GM19397 (cell line): ENCODE data around the gene RNF215.

Source experiments
- ATAC-seq: cut with Tn5 transposase; IDR thresholded peaks from one replicate; pipeline ENCODE4 v1.9.1; 2021; ENCODE audit warnings: mild to moderate bottlenecking, moderate library complexity; ENCODE audit not compliant: unreplicated experiment

The RNF215 gene

GRCh38 chr22:30386960-30387827 lies at the start of gene RNF215:
RNF215 (minus strand) TSS chr22:30387411; CDS start chr22:30387313, 98 bp downstream.
- ATAC-seq, result peak; percentile 82

DNA sequence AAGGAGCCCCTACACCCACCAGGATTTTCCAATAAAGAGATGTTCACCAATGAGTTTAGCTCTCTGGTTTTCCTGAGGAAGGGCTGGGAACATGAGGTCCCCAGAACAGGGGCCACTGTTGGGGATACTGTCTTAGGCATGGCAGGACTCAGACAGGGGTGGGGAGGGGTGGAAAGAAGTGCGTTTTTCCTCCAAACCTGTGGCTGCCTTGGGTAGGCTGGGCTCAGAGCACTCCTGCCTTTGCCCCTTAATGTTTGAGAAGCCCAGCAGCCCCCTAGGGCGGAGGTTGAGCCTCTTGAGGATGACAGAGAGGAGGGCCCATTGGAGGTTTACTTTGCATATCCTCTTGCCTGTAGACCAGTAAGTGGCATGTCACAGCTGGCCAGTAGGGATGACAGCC lies 49.0 kb upstream of the RNF215 start:
- ATAC-seq, result no peak

DNA sequence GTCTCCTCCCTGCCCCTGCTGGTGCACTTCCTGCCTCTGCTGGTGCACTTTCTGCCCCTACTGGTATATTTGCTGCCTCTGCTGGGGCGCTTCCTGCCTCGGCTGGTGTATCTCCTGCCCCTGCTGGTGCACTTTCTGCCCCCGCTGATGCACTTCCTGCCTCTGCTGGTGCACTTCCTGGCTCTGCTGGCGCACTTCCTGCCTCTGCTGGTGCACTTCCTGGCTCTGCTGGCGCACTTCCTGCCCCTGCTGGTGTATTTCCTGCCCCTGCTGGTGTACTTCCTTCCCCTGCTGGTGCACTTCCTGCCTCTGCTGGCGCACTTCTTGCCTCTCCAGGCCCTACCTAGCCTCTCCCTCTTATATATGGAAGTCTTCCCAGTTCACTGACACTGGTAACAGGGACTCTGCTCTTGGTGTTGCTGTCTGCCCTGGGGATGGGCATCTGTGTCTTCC lies 48.5 kb upstream of the RNF215 start:
- ATAC-seq, result no peak

DNA sequence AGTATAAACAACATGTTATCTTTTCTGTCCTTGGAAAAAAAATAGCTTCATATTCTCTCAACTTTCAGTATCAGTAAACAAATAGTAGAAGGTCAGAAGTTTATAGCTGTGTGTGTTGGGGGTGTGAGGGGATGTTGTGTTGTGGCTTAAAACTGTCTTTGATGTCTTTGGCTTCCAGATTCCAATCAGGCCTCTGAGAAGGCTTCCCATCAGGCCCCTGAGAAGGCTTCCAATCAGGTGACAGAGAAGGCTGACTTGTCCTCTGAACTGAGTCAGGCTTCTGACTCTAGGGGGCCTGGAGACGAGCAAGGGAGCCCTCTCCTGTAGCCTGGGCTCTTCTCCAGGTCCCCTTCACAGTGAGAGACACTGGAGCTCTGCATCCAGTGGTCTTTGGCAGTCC lies 47.6 kb upstream of the RNF215 start:
- ATAC-seq, result no peak

GRCh38 chr22:30433773-30434172 lies 46.6 kb upstream of the RNF215 start:
- no peak for ATAC-seq

- no peak for ATAC-seq
Measured at GRCh38 chr22:30433227-30433626, 46.0 kb upstream of the RNF215 start.

DNA sequence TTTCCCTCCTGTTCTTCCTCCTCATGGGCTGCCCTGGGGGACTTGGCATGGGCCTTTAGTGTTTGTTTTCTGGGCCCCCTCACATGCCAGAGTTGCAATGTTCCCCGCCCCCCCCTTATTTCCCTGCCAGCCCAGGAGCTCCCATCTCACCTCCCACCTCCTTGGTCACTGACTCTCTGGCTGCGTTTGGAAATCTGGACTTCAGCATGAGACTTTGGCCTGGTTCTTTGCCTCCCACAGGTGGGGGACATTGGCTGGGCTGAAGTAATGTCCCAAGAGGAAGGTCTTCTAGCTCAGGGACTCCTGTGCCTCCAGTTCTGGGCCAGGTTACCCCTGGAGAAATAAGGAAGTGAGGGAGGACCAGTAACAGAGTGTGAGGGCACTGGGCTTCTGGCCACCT lies 45.3 kb upstream of the RNF215 start:
- no peak for ATAC-seq

GRCh38 chr22:30432096-30432495 lies 44.9 kb upstream of the RNF215 start:
- no peak for ATAC-seq

DNA sequence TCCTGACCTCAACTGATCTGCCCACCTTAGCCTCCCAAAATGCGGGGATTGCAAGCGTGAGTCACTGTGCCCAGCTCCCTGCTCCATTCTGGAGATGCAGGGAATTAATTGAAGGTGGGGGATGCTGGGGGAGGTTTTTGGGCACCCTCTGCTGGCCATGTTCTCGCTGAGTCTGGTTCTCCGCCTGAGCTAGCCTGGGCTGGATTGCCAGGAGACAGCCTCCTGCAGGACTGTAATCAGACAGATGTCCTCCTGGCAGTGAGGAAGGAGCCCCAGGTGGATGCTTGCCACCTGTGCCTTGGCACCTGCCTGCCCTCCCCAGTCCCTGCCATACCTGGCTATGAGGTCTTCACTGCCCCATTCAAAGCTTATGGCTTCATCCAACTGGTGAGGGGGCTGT lies 43.7 kb upstream of the RNF215 start:
- ATAC-seq, result no peak

GRCh38 chr22:30429887-30430286 lies 42.7 kb upstream of the RNF215 start:
- ATAC-seq, result no peak

- no peak for ATAC-seq
Measured at GRCh38 chr22:30427871-30428270, 40.7 kb upstream of the RNF215 start.

DNA sequence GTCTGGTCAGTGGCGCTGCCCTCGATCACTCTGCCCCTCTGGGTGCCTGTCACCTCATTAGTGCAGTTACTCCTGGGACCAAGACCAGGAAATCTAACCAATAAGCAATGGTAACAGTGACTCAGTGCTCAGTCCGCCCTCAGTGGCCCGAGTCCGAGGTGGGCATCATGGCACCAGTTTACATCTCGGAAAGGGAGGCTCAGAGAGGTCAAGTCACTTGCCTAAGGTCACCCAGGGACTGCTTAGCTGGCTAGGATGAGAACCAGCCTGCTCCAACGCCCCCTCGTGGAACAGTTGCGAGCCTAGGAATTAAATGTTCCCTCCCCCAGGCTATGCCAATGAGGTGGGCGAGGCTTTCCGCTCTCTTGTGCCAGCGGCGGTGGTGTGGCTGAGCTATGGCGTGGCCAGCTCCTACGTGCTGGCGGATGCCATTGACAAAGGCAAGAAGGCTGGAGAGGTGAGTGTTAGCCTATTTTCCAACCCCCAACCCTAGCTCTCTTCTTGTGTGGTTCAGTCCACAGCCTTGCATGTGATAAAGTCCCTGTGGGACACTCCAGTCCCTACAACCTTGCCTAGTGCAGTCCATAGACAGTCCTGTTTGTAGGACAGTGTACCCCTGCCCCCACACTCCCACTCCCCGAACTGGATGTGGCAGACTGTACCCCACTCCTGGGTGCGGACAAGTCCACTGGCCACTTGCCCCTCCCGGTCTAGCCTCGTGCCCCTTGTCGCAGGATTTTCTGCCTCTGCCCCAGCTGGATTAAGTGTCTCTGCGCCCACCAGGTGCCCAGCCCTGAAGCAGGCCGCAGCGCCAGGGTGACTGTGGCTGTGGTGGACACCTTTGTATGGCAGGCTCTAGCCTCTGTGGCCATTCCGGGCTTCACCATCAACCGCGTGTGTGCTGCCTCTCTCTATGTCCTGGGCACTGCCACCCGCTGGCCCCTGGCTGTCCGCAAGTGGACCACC lies 39.5 kb upstream of the RNF215 start:
- ATAC-seq, result no peak

DNA sequence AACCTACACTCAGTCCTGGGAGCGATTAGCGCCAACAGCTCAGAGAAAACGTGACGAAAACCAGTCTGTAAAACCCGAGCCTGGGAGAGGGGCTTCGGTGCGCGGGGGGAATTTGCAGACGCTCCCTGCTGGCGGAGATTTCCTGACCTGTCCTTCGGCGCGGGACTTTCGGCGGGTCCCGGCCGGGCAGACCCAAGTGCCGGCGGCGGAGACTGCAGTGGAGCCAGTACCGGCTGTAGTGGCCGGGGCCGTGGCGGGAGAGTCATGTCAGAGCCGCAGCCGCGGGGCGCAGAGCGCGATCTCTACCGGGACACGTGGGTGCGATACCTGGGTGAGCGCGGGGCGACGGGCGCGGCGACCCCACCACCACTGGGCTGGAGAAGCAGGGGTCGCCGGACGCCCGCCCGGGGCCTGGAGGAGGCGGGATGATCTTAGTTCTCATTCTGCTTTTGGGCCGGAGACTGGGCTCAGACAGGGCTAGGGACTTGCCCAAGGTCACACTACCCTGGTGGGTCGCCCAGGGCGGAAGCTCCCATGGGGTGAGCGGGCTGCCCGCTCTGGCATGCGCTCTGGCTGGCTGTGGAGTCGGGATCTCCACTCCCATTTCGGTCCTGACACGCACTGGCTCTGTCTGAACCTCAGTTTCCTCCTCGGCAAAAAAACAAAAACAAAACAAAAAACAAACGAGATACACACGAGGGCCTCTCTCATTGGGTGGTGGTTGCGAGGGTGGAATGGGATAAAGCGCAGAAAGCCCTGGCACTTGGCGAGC lies 38.6 kb upstream of the RNF215 start, which contains the start of gene MTFP1:
Gene MTFP1, plus strand, starts transcription at position 153 of the 772 bp plus-strand sequence. Its CDS starts 112 bp downstream, at position 265.
- ATAC-seq, result no peak

DNA sequence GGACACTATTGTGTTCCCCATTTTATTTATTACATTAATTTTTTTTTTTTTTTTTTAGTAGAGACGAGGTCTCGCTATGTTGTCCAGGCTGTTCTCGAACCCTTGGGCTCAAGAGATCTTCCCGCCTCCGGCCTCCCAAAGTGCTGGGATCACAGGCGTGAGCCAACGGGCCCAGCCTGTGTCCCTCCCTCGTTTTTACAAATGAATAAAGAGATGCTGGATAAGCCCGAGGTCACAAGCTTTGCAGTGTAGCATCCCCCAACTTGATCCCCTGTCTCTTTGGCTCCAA lies 38.1 kb upstream of the RNF215 start:
- no peak for ATAC-seq

GRCh38 chr22:30424534-30425326 lies 37.5 kb upstream of the RNF215 start:
- no peak for ATAC-seq

GRCh38 chr22:30423959-30424533 lies 36.8 kb upstream of the RNF215 start:
- peak; percentile 84 for ATAC-seq

DNA sequence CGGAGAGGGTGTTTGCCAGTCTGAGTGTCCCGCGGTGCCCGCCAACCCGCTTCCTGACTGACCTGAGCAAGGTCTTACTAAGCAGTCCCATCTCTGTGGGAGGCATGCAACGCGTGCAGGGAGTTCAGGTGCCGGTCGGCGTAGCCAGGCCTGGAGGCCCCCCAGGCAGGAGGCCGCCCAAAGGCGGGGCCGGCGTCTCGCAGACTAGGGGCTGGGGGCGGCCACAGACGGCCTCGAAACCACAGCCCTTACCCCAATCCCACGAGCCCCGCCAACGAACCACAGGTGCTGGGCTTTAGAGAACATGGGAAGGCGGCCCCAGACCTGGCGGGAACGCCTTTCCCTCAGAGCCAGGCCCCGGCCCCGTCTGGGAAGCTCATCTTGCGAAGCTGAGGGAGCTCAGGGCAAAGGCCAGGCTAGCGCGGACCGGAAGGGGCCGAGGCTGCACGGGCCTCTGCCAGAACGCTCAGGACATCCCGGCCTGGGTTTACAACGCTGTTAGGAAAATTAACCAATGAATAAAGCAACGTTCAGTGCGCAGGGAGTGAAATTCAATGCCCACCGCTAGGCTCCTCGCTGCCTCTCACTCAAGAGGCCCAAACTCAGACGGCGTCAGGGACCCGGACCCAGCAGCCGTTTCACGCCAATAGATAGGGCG lies 36.2 kb upstream of the RNF215 start:
- peak; percentile 24 for ATAC-seq

GRCh38 chr22:30422481-30423300 lies 35.5 kb upstream of the RNF215 start:
- ATAC-seq, result no peak
